Neural cell (in vitro differentiated cells): Measurements from ENCODE around the gene PARP8. TPM values are rescaled to one million over a fixed set of nuclear protein-coding genes. Genes with fewer than 3 reads are reported as not detected.

Experiments
- H2AFZ ChIP-seq: fragments of 200-600, 300-800 bp; sonication (generic), shearing (Covaris generic); 2 replicates; pipeline ENCODE4 v1.6.0; 2014; ENCODE audit warnings: low read depth, mild to moderate bottlenecking, antibody characterized with exemption, low read length, moderate library complexity
- H3F3A ChIP-seq: fragments of 200-600 bp; shearing (Covaris generic); 2 replicates; pipeline ENCODE4 v1.6.1; 2016; ENCODE audit warnings: mild to moderate bottlenecking, moderate library complexity, mixed read lengths, antibody characterized with exemption, low read length; ENCODE audit not compliant: insufficient read depth, poor library complexity, severe bottlenecking
- H3K27ac ChIP-seq: fragments of 200-600, 300-800 bp; sonication (generic), shearing (Covaris generic); 2 replicates; pipeline ENCODE4 v1.5.1; 2014; ENCODE audit warnings: mild to moderate bottlenecking, low read length, moderate library complexity
- H3K27me3 ChIP-seq: fragments of 300-800, 200-600 bp; sonication (generic), shearing (Covaris generic); 2 replicates; pipeline ENCODE4 v1.6.0; 2014; ENCODE audit warnings: mild to moderate bottlenecking, low read depth, low read length, moderate library complexity; ENCODE audit not compliant: insufficient read depth
- H3K36me3 ChIP-seq: fragments of 300-800, 200-600 bp; sonication (generic), shearing (Covaris generic); 2 replicates; pipeline ENCODE4 v1.5.1; 2014; ENCODE audit warnings: mild to moderate bottlenecking, antibody characterized with exemption, low read length, moderate library complexity; ENCODE audit not compliant: insufficient read depth
- H3K4me2 ChIP-seq: fragments of 300-800, 200-600 bp; sonication (generic), shearing (Covaris generic); 2 replicates; pipeline ENCODE4 v1.6.0; 2014; ENCODE audit warnings: mild to moderate bottlenecking, low read length
- H3K4me3 ChIP-seq: fragments of 300-800, 200-600 bp; sonication (generic), shearing (Covaris generic); 2 replicates; pipeline ENCODE4 v1.5.1; 2014; ENCODE audit warnings: mild to moderate bottlenecking, low read length, moderate library complexity
- H3K79me2 ChIP-seq: fragments of 200-600 bp; shearing (Covaris generic); replicated peaks from 2 replicates; pipeline ENCODE4 v1.6.0; 2014; ENCODE audit warnings: mild to moderate bottlenecking, low read length, moderate library complexity; ENCODE audit not compliant: insufficient read depth
- H3K9ac ChIP-seq: fragments of 300-800, 200-600 bp; sonication (generic), shearing (Covaris generic); 2 replicates; pipeline ENCODE4 v1.6.1; 2016; ENCODE audit warnings: mild to moderate bottlenecking, low read length, mixed read lengths
- H3K9me2 ChIP-seq: fragments of 200-600 bp; shearing (Covaris generic); 2 replicates; pipeline ENCODE4 v1.6.1; 2016; ENCODE audit warnings: mild to moderate bottlenecking, low read length, mixed read lengths; ENCODE audit not compliant: insufficient read depth
- H3K9me3 ChIP-seq: fragments of 200-600, 300-800 bp; sonication (generic), shearing (Covaris generic); 2 replicates; pipeline ENCODE4 v1.6.1; 2016; ENCODE audit warnings: mild to moderate bottlenecking, mixed run types, low read length, moderate library complexity, mixed read lengths
- H4K20me1 ChIP-seq: fragments of 200-600 bp; shearing (Covaris generic); 2 replicates; pipeline ENCODE4 v1.6.1; 2016; ENCODE audit warnings: mild to moderate bottlenecking, mixed run types; ENCODE audit not compliant: insufficient read depth
- EP300 ChIP-seq: fragments of 450-650 bp; conservative IDR thresholded peaks from 2 replicates; pipeline ENCODE4 v1.6.1; 2014; ENCODE audit warnings: antibody characterized with exemption, mild to moderate bottlenecking, moderate library complexity; ENCODE audit not compliant: poor library complexity, severe bottlenecking
- EZH2 ChIP-seq: fragments of 200-600, 300-800 bp; shearing (Covaris generic), sonication (generic); IDR thresholded peaks from 2 replicates; pipeline ENCODE4 v1.6.1; 2014; ENCODE audit warnings: antibody characterized with exemption, low read length, borderline replicate concordance, mild to moderate bottlenecking; ENCODE audit not compliant: insufficient read depth, poor library complexity, severe bottlenecking
- MXI1 ChIP-seq: fragments of 450-650 bp; conservative IDR thresholded peaks from 2 replicates; pipeline ENCODE4 v1.6.1; 2014; ENCODE audit warnings: antibody characterized with exemption, mild to moderate bottlenecking; ENCODE audit not compliant: poor library complexity, severe bottlenecking
- POLR2AphosphoS5 ChIP-seq: IDR thresholded peaks from 2 replicates; pipeline ENCODE4 v1.6.1; 2012
- RAD21 ChIP-seq: fragments of 450-650 bp; conservative IDR thresholded peaks from 2 replicates; pipeline ENCODE4 v1.6.1; 2014; ENCODE audit warnings: antibody characterized with exemption, mild to moderate bottlenecking, moderate library complexity
- SMC3 ChIP-seq: fragments of 450-650 bp; conservative IDR thresholded peaks from 2 replicates; pipeline ENCODE4 v1.6.1; 2014; ENCODE audit warnings: antibody characterized with exemption, mild to moderate bottlenecking, moderate library complexity; ENCODE audit not compliant: poor library complexity
- TAF1 ChIP-seq: IDR thresholded peaks from 2 replicates; pipeline ENCODE4 v1.6.1; 2012; ENCODE audit warnings: low read depth
- polyA plus RNA-seq: library from polyadenylated mRNA; depleted of rRNA; stranded (reverse); fragments of >200 nt; gene quantifications from 2 replicates; pipeline ENCODE4 v1.2.3, GENCODE V29; 2014
- TF ChIP-seq, protein P1 (sequence below): fragments of 450-650 bp; IDR thresholded peaks from 2 replicates; pipeline ENCODE4 v1.5.1; 2014; ENCODE audit warnings: antibody characterized with exemption, mild to moderate bottlenecking, moderate library complexity; ENCODE audit not compliant: poor library complexity, severe bottlenecking
- TF ChIP-seq, protein P2 (sequence below): IDR thresholded peaks from 2 replicates; pipeline ENCODE4 v1.6.1; 2012; ENCODE audit warnings: borderline replicate concordance

PARP8 gene
- polyA plus RNA-seq, 1 donor from 2014 or later: 29.9 TPM

DNA sequence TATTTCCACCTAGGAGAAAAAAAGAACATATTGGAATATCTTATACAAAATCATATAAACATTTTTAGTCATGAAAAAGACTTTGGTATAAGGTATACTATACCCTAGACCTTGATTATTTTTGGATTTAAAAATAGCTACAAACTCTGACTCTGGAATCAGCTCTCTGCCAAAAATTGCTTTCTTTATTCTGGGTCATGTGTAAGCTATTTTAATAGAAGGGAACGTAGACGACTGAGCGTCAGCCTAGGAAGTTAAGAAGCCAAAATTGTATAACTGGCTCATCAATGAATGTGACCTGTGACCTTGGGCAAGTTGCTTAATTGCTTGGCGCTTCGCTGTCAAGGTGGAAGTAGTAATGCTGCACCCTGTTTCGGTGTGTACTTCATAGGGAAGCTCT is 157.1 kb downstream of the PARP8 start:
- Histone ChIP-seq H3K4me3 (no peak overlapping the region), H3K36me3 (no peaks in the 10 kb centered on the region), H3K9me3 (no peaks in the 10 kb centered on the region), H3F3A (no peaks in the 10 kb centered on the region), H3K9me2 (no peaks in the 10 kb centered on the region), H2AFZ (no peak overlapping the region), H3K4me2 (no peak overlapping the region), H4K20me1 (no peaks in the 10 kb centered on the region), H3K79me2 (no peaks in the 10 kb centered on the region), H3K27ac (no peak overlapping the region), H3K27me3 (no peaks in the 10 kb centered on the region), H3K9ac (no peak overlapping the region)
- TF ChIP-seq SMC3: no peak
- TF ChIP-seq EZH2: no peak
- no peak for TF ChIP-seq EP300
- TF ChIP-seq, protein P1, sequence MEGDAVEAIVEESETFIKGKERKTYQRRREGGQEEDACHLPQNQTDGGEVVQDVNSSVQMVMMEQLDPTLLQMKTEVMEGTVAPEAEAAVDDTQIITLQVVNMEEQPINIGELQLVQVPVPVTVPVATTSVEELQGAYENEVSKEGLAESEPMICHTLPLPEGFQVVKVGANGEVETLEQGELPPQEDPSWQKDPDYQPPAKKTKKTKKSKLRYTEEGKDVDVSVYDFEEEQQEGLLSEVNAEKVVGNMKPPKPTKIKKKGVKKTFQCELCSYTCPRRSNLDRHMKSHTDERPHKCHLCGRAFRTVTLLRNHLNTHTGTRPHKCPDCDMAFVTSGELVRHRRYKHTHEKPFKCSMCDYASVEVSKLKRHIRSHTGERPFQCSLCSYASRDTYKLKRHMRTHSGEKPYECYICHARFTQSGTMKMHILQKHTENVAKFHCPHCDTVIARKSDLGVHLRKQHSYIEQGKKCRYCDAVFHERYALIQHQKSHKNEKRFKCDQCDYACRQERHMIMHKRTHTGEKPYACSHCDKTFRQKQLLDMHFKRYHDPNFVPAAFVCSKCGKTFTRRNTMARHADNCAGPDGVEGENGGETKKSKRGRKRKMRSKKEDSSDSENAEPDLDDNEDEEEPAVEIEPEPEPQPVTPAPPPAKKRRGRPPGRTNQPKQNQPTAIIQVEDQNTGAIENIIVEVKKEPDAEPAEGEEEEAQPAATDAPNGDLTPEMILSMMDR: no peak
- TF ChIP-seq, protein P2, sequence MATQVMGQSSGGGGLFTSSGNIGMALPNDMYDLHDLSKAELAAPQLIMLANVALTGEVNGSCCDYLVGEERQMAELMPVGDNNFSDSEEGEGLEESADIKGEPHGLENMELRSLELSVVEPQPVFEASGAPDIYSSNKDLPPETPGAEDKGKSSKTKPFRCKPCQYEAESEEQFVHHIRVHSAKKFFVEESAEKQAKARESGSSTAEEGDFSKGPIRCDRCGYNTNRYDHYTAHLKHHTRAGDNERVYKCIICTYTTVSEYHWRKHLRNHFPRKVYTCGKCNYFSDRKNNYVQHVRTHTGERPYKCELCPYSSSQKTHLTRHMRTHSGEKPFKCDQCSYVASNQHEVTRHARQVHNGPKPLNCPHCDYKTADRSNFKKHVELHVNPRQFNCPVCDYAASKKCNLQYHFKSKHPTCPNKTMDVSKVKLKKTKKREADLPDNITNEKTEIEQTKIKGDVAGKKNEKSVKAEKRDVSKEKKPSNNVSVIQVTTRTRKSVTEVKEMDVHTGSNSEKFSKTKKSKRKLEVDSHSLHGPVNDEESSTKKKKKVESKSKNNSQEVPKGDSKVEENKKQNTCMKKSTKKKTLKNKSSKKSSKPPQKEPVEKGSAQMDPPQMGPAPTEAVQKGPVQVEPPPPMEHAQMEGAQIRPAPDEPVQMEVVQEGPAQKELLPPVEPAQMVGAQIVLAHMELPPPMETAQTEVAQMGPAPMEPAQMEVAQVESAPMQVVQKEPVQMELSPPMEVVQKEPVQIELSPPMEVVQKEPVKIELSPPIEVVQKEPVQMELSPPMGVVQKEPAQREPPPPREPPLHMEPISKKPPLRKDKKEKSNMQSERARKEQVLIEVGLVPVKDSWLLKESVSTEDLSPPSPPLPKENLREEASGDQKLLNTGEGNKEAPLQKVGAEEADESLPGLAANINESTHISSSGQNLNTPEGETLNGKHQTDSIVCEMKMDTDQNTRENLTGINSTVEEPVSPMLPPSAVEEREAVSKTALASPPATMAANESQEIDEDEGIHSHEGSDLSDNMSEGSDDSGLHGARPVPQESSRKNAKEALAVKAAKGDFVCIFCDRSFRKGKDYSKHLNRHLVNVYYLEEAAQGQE: no peak
- TF ChIP-seq MXI1: no peak
- TF ChIP-seq RAD21: no peak
- no peak for TF ChIP-seq TAF1
- no peak for TF ChIP-seq POLR2AphosphoS5

DNA sequence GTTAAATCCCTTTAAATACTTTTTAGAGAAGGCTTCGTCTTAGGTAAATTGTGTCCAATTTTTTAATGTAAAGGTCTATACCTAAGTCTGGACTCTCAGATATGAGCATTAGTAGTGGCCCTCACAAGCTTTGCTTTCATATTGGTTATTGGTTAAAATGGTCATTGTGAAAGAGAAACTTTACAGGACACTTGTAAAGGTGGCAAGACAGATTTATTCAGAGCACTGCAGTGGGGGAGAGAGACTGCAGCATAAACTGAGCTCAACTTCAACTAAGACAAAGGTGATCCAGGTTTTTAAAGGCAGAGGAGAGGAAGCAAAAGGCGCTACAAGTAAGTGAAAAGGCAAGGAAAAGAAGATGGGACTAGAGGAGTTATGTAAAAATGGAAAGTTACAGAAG is 157.7 kb downstream of the PARP8 start:
- H2AFZ ChIP-seq: no peak overlapping the region
- H3K27ac ChIP-seq: no peak overlapping the region
- H3K4me2 ChIP-seq: no peak overlapping the region
- H3K36me3 ChIP-seq: no peaks in the 10 kb centered on the region
- H3K4me3 ChIP-seq: no peak overlapping the region
- H3F3A ChIP-seq: no peaks in the 10 kb centered on the region
- H4K20me1 ChIP-seq: no peaks in the 10 kb centered on the region
- H3K9me3 ChIP-seq: no peaks in the 10 kb centered on the region
- no peaks in the 10 kb centered on the region for H3K79me2 ChIP-seq
- H3K27me3 ChIP-seq: no peaks in the 10 kb centered on the region
- no peak overlapping the region for H3K9ac ChIP-seq
- TF ChIP-seq EZH2: no peak
- TF ChIP-seq RAD21: no peak
- TF ChIP-seq, protein P2: no peak
- no peak for TF ChIP-seq SMC3
- TF ChIP-seq, protein P1: no peak
- no peak for TF ChIP-seq TAF1
- no peak for TF ChIP-seq MXI1
- TF ChIP-seq EP300: no peak
- H3K9me2 ChIP-seq: no peaks in the 10 kb centered on the region
